Measurements from ENCODE around the gene TPMT.

Gene TPMT

DNA sequence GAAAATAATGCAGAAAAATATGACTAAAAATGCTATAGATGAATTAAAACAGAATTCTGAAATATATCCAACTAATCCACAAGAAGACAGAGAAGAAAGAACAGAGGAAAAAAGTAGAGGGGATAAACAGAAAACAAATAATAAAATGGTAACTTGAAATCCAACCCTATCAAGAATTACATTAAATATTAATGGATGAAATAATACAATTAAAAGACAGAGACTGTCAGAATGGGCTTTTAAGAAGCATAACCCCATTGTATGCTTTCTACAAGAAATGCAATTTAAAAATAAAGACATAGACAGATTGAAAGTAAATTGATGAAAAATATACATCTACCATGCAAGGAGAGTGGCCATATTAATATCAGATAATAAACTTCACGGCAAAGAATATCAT is 47.8 kb downstream of the TPMT start:
- no peak for DNase-seq

DNA sequence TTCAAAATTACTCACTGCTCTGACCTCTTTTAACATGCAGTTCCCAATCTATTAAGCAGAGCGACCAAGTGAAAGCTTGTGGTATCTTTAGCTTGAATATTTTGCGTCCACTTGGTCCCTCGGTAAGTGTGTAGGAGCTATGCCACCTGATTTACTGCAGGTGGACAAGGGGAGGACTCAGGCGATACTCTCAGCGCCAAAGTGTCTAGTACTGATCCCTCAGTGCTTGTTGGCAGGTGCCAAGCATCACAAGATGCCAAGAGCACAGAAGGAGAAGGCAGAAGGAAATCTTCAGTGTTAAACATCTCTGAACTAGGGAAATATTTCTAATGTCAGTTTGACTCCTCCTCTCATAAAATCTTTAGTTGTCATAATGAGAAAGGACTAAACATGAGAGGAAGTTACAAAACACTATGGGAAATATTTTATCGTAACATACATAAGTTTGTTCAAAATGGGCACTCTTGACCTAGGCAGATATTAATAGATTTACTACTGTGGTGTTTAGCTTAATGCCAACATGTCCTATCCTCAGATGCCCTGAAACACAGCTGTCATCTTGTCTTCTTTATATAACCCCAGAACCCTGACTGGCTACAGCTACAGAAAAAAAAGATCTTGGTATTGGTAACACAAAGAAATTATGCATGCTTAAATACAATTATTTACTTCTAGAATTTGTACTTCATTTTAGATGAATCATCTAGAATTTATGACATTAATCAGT is 51.9 kb downstream of the TPMT start:
- DNase-seq, result no peak

DNA sequence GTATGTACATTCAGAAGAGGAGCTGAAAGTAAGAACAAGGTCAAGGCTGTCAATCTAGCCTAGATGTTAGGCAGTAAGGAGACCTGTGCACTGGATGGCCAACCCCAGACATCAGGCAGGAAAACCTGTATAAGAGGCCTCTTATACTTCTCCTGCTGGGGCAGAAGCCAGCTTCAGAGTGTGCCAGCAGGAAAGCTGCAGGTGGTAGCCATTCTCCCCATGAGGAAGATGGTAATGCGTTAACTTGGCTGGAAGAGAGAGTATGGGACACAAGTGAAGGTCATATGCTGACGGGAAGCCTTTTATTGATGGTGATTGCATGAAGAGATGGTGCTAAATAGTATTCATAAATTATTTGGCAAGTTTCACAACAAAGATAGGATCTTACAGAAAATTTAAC is 53.0 kb downstream of the TPMT start:
- no peak for DNase-seq

DNA sequence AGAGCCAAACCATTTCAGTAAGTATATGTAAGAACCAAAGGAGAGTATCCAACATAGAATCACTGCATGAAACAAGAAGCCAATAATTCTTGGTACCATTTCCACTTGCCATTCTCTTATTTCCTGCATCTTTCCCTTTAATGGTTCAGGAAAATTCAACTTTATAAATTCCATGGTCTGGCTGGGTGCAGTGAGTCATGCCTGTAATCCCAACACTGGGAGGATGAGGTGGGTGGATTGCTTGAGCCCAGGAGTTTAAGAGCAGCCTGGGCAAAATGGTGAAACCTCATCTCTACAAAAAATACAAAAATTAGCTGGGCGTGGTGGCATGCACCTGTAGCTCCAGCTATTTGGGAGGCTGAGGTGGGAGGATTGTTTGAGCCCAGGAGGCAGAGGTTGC is 53.6 kb downstream of the TPMT start:
- DNase-seq, result no peak

- DNase-seq, result no peak
Measured at GRCh38 chr6:18100296-18100695, 54.6 kb downstream of the TPMT start.

DNA sequence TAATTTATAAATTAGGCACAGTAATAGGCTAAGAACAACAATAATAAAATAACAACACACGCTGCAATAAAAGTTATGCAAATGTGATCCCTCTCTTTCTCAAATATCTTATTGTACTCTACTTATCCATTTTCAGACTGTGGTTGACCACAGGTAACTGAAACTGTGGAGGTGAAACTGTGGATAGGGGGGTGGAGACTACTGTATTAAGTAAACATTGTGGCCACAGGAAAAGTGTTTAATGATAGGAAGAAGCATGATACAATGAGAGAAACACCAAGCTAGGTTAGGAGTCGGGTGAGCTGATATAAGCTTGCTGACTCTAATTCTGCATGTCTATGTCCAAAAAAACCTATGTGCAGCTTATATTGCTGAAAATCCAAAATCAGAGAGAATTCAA is 55.4 kb downstream of the TPMT start:
- no peak for DNase-seq

- no peak for DNase-seq
Measured at GRCh38 chr6:18096423-18096822, 58.5 kb downstream of the TPMT start.

GRCh38 chr6:18091382-18091781 is 63.5 kb downstream of the TPMT start:
- DNase-seq, result no peak

- no peak for DNase-seq
Measured at GRCh38 chr6:18090349-18090786, 64.5 kb downstream of the TPMT start.

DNA sequence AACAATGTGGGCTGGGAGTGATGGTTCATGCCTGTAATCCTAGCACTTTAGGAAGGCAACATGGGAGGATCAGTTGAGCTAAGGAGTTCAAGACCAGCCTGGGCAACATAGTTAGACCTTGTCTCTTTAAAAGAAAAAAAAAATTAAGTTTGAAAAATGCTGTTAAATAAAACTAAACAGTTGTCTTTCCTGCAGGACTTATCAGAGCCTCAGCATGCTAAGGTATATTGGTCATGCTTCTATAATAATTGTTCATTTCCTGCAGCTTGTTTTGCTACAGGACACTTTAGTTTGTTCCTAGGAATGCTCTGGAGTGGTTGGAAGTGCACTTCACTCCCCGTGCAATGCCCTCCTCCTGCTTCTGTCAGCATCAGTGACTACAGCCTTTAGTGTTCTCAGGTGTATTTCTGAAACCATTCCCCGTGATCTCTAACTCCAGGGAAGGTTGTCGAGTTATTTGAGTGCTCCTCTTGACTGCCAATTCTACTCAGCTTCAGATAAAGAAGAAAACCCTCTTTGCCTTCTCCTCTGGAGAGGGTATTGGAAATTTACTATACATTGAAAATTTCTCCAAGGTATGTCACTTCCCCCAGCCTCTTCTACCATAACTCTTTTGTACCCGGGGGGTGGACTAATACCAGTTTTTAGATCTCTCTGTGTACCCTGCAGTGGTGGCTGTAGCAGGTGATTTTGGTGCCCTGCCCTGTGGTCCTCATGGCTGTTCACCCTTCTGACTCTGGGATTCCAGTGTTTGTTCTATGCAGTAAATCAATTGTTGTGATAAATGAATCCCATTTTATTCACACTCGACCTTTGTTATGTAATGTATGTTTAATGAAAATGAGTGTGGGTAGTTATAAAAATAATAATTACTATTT is 66.2 kb downstream of the TPMT start:
- no peak for DNase-seq

DNA sequence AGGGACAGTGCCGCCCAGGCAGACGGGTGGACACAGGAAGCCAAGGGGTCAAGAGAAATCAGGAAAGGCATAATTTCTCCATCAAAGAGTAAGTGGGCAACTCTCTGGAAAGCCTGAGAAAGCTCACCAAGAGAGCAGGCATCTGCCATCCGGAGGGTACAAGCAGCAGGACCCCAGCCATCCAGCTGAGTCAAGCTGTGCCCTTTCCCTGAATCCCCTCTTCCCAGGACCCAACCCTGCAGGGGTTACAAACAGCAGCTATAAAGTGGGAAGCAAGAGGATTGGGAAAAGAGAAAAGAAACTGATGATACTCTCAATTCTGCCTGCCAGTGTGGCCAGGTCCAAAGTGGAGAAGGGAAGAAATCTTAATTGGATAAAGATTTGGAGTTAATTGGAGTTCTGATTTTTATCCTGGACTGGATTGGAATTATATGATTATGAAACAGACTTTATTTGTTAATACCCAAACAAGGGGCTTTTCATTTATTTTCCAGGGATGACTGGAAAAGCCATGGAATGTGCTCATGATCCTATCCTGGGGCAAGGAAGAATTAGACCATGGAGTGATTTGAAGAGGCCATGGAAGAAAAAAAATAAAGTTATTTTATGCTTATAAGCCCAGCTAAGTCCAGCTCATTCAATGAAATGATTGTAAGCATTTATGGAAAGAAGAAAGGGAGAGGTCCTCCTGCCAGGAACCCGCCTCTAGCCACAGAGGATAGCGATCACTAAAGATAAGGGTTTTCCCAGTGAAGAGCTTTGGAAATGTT is 67.3 kb downstream of the TPMT start:
- DNase-seq, result no peak

- no peak for DNase-seq
Measured at GRCh38 chr6:18081025-18081668, 73.7 kb downstream of the TPMT start.

DNA sequence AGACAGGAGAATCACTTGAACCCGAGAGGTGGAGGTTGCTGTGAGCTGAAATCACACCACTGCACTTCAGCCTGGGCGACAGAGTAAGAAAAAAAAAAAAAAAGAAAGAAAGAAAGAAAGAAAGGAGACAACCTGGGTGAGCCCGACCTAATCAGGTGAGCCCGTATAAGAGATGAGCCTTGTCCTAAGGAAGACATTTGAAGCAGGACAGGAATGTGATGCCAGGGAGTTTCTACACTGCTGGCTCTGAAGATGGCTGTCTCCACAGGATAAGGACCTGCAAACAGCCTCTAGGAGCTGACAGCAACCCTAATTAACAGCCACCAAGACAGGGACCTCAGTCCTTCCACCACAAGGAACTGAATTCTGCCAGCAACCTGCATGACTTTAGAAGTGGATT is 74.3 kb downstream of the TPMT start:
- no peak for DNase-seq

GRCh38 chr6:18078866-18079265 is 76.0 kb downstream of the TPMT start:
- DNase-seq, result no peak

Data from NCI-H524 (cell line).